ENCODE data around the gene PCSK1. TPM values are rescaled to one million over a fixed set of nuclear protein-coding genes. Genes with fewer than 3 reads are reported as not detected.

PCSK1 gene
- 0.19 and 2.3 TPM in 2 replicates for total RNA-seq

DNA sequence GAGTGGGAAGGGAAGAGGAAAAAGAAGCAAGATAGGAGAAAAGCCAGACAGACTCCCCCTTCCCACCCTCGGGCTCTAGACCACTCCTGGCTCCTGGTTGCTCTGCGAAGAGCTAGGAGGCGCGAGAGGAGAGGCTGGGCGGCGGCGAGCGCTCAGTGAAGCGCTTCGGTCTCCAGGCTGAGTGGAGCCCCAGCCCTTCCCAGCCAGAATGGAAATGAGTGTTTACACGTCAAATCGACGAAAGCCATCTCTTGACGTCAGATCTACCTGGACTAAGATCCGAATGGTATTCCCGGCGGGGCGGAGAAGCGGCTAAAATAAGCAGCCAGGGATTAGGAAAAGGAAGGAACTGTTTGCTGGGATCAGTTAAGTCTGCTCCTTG, at the start of gene PCSK1:
TSS of gene PCSK1 (minus strand) at position 183 of the 382 bp plus-strand sequence. CDS start 206 bp downstream, outside the sequence.

Other genes with a start within 250 kb of the PCSK1 start
- 155 and 181 TPM in 2 replicates for gene CAST, start 229.1 kb upstream of the PCSK1 start, total RNA-seq